CD1c-positive myeloid dendritic cell (primary cell): ENCODE results near the gene CHMP4A.

Source experiments
- DNase-seq: peaks from one replicate; pipeline ENCODE4 v3.0.0-alpha.2; 2016; ENCODE audit errors: extremely low spot score

The CHMP4A gene

GRCh38 chr14:24196071-24197055 lies 16.9 kb downstream of the CHMP4A start:
- peak; percentile 51 for DNase-seq

- peak; percentile 88 for DNase-seq
These were observed 17.9 kb downstream of the CHMP4A start, which contains the start of gene TM9SF1 for GRCh38 chr14:24195186-24196070. Gene TM9SF1 (minus strand): TSS chr14:24195441. CDS start chr14:24195019, 422 bp downstream.

- DNase-seq: no peak
These were observed 18.5 kb downstream of the CHMP4A start for GRCh38 chr14:24194873-24195185.

- DNase-seq: peak; percentile 42
These were observed 19.0 kb downstream of the CHMP4A start for GRCh38 chr14:24194186-24194872.

- no peak for DNase-seq
These were observed 20.4 kb downstream of the CHMP4A start for GRCh38 chr14:24192933-24193332.

- DNase-seq: no peak
These were observed 22.9 kb downstream of the CHMP4A start for GRCh38 chr14:24190416-24190815.

GRCh38 chr14:24189460-24189859 lies 23.8 kb downstream of the CHMP4A start:
- DNase-seq: no peak

GRCh38 chr14:24189059-24189375 lies 24.3 kb downstream of the CHMP4A start:
- no peak for DNase-seq

GRCh38 chr14:24188251-24189058 lies 24.8 kb downstream of the CHMP4A start, which contains the start of gene IPO4:
Gene IPO4 (minus strand): TSS chr14:24188816. CDS start chr14:24188787, 29 bp downstream.
- DNase-seq: peak; percentile 98

- DNase-seq: no peak
These were observed 25.8 kb downstream of the CHMP4A start for GRCh38 chr14:24187539-24187915.

- DNase-seq: no peak
These were observed 26.3 kb downstream of the CHMP4A start for GRCh38 chr14:24186831-24187538.

- no peak for DNase-seq
These were observed 27.5 kb downstream of the CHMP4A start for GRCh38 chr14:24185741-24186140.

- no peak for DNase-seq
These were observed 28.3 kb downstream of the CHMP4A start for GRCh38 chr14:24185026-24185425.

- no peak for DNase-seq
These were observed 29.0 kb downstream of the CHMP4A start for GRCh38 chr14:24184104-24184970.

- DNase-seq: no peak
These were observed 30.2 kb downstream of the CHMP4A start for GRCh38 chr14:24183014-24183481.

- DNase-seq: no peak
These were observed 31.0 kb downstream of the CHMP4A start for GRCh38 chr14:24182110-24182882.

- no peak for DNase-seq
These were observed 31.8 kb downstream of the CHMP4A start for GRCh38 chr14:24181371-24182077.
